Measurements from ENCODE around the gene LSM3. TPM values are rescaled to one million over a fixed set of nuclear protein-coding genes. Genes with fewer than 3 reads are reported as not detected.

The LSM3 gene
- total RNA-seq, 1 experiment from 2014 or later, result 17.4 TPM

DNA sequence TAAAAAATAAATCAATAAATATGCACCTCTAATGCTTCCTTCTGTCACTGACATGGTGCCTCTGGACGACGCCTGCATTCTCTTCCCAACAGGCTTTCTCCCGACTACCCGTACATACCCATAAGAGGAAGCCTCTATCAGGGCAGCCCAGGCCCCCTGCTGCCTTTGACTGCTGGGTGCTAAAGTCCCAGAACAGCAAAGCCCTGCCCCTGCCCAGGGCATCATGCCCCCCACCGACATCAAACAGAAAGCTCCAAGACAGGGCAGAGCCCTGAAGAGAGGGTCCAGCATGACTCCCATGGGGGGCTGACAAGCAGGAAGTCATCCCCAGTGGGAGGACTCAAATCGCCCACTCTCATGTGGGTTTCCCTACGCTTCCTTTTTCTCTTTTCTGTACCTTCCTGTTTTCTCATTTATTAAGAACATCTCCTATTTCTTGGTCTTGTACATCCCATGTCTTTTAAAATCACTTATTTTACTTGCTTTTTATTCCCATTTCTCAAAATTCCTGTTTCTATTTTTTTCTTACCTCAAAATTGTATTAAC lies 23.6 kb upstream of the LSM3 start:
- RAD21 ChIA-PET (ENCODE audit: low non-redundant PET in 1 of 2, low total read pairs in 2 of 2, uncharacterized antibody in 2 of 2, unreplicated experiment in 2 of 2), result no interaction called here
- POLR2A ChIA-PET, result no interaction called here
- no peak overlapping the region for H3K4me3 ChIP-seq (replicated peaks in 1 of 2; ENCODE audit: low read depth in 1 of 2, low read length in 2 of 2)
- no TSS peak for BruUV-seq (replicated peaks)
- CTCF ChIA-PET, result no interaction called here
- H4K20me1 ChIP-seq (ENCODE audit: insufficient read depth), result no peaks in the 10 kb centered on the region
- no peak overlapping the region for H3K9ac ChIP-seq (ENCODE audit: low read length)
- no peaks in the 10 kb centered on the region for H3K9me3 ChIP-seq (ENCODE audit: control insufficient read depth in 1 of 2, insufficient read depth in 1 of 2, low read depth in 1 of 2, low read length in 2 of 2)
- TF ChIP-seq POLR2A (IDR thresholded peaks at IDR 0.05; ENCODE audit: borderline replicate concordance, extremely low read depth, insufficient read depth, insufficient read length) (no peak), SRF (IDR thresholded peaks at IDR 0.05; ENCODE audit: low read depth) (no peak), EZH2 (IDR thresholded peaks at IDR 0.05) (no peak), ZNF274 (IDR thresholded peaks at IDR 0.05; ENCODE audit: low read depth, low read length) (no peak), ZFX (IDR thresholded peaks at IDR 0.05) (no peak), POLR2AphosphoS5 (IDR thresholded peaks at IDR 0.05; ENCODE audit: low read depth, low read length) (no peak), YY1 (IDR thresholded peaks at IDR 0.05; ENCODE audit: extremely low read depth, insufficient replicate concordance, low read depth, low read length) (no peak), JUND (IDR thresholded peaks at IDR 0.05) (no peak), FOSL1 (IDR thresholded peaks at IDR 0.05; ENCODE audit: low read depth) (no peak), CEBPB (IDR thresholded peaks at IDR 0.05; ENCODE audit: low read depth) (no peak), SP1 (IDR thresholded peaks at IDR 0.05; ENCODE audit: low read depth) (no peak)
- TF ChIP-seq, protein P1, sequence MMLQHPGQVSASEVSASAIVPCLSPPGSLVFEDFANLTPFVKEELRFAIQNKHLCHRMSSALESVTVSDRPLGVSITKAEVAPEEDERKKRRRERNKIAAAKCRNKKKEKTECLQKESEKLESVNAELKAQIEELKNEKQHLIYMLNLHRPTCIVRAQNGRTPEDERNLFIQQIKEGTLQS (IDR thresholded peaks at IDR 0.05), result no peak
- TF ChIP-seq, protein P2, sequence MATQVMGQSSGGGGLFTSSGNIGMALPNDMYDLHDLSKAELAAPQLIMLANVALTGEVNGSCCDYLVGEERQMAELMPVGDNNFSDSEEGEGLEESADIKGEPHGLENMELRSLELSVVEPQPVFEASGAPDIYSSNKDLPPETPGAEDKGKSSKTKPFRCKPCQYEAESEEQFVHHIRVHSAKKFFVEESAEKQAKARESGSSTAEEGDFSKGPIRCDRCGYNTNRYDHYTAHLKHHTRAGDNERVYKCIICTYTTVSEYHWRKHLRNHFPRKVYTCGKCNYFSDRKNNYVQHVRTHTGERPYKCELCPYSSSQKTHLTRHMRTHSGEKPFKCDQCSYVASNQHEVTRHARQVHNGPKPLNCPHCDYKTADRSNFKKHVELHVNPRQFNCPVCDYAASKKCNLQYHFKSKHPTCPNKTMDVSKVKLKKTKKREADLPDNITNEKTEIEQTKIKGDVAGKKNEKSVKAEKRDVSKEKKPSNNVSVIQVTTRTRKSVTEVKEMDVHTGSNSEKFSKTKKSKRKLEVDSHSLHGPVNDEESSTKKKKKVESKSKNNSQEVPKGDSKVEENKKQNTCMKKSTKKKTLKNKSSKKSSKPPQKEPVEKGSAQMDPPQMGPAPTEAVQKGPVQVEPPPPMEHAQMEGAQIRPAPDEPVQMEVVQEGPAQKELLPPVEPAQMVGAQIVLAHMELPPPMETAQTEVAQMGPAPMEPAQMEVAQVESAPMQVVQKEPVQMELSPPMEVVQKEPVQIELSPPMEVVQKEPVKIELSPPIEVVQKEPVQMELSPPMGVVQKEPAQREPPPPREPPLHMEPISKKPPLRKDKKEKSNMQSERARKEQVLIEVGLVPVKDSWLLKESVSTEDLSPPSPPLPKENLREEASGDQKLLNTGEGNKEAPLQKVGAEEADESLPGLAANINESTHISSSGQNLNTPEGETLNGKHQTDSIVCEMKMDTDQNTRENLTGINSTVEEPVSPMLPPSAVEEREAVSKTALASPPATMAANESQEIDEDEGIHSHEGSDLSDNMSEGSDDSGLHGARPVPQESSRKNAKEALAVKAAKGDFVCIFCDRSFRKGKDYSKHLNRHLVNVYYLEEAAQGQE (IDR thresholded peaks at IDR 0.05; ENCODE audit: low read depth), result no peak
- TF ChIP-seq, protein P3, sequence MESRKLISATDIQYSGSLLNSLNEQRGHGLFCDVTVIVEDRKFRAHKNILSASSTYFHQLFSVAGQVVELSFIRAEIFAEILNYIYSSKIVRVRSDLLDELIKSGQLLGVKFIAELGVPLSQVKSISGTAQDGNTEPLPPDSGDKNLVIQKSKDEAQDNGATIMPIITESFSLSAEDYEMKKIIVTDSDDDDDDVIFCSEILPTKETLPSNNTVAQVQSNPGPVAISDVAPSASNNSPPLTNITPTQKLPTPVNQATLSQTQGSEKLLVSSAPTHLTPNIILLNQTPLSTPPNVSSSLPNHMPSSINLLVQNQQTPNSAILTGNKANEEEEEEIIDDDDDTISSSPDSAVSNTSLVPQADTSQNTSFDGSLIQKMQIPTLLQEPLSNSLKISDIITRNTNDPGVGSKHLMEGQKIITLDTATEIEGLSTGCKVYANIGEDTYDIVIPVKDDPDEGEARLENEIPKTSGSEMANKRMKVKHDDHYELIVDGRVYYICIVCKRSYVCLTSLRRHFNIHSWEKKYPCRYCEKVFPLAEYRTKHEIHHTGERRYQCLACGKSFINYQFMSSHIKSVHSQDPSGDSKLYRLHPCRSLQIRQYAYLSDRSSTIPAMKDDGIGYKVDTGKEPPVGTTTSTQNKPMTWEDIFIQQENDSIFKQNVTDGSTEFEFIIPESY (IDR thresholded peaks at IDR 0.05; ENCODE audit: extremely low read depth, insufficient replicate concordance, low read length), result no peak
- intact Hi-C loops (cut with micrococcal nuclease), result no loop called here
- H3K4me1 ChIP-seq (ENCODE audit: control insufficient read depth in 1 of 2, insufficient read depth in 2 of 2, low read length in 2 of 2), result no peaks in the 10 kb centered on the region
- no peak for ATAC-seq
- no peaks in the 10 kb centered on the region for H3K79me2 ChIP-seq (ENCODE audit: insufficient read depth, low read length)
- DNase-seq (ENCODE audit: low read depth, low spot score), result no peak
- H3K4me2 ChIP-seq (ENCODE audit: low read length), result no peak overlapping the region
- H3K36me3 ChIP-seq (ENCODE audit: control insufficient read depth in 1 of 2, insufficient read depth in 2 of 2, low read length in 2 of 2), result peaks cover 27 to 35% of the 10 kb centered on the region in 2 experiments; a peak in 3 of 4 replicates
- H3K27me3 ChIP-seq (ENCODE audit: insufficient read depth, low read length), result no peaks in the 10 kb centered on the region
- H3K27ac ChIP-seq (ENCODE audit: low read depth, low read length), result no peak overlapping the region
- no peaks in the 10 kb centered on the region for H3K9me2 ChIP-seq (ENCODE audit: insufficient read depth)
- H2AFZ ChIP-seq (ENCODE audit: low read depth, low read length, poor library complexity, severe bottlenecking), result no peak overlapping the region

Data from HCT116 (cell line).